HG02885 (cell line): ENCODE data around the gene NPL.

Source experiments
- ATAC-seq: cut with Tn5 transposase; IDR thresholded peaks from one replicate; pipeline ENCODE4 v1.9.1; 2021; ENCODE audit warnings: mild to moderate bottlenecking; ENCODE audit not compliant: unreplicated experiment, poor library complexity

Gene NPL

DNA sequence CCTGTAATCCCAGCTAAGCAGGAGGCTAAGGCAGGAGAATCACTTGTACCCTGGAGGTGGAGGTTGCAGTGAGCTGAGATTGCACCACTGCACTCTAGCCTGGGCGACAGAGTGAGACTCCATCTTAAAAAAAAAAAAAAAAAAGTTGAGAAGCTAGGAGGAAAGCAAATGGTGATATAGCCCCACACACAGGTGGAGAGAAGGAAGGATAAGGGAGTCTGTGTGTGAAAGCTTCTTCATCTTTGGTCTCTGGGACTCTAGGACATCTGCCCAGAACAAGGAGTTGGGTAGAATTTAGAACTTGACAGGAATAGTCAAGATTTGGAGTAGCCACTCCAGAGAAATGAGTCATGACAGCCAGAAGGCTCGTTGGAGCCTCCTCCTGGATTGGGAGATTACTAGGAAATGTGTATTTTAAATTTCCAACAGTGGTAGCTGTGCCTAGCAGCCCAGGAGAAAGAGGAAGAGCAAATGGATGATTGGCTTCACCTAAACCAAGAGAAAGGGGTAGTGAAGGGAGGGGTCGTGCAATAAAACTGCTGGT is 19.9 kb downstream of the NPL start:
- ATAC-seq = no peak

DNA sequence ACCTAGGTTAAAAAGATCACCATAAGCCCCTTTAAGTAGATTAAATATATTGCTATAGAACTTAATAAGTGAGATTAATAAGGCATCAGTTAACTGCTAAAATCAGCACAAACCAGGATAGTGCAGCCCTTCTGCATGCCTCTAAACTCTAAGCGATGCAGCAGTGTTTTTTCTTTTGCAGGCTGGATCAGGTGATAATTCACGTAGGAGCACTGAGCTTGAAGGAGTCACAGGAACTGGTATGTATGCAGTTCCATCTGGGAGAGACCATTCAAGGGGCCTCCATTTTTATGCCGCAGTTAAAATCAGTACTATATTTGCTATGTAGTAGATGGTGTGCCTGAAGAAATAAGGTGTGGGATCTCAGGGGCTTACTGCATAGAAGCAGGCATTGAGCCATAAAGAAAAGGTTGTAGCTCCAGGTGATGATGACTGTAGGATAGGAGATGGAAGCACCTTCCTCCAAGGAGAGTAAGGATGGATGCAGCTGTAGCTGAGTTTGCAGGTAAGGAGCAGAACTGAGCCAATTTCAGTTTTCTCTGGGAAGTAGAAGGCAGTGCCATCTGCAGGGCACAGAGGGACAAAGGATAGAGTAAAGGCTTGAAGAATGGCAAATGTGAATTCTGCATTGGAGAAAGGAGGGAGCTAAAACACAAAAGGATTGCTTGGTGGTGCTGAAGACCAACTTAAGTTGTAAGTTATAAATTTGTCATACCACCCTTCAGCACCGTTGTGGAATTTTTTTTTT is 22.6 kb downstream of the NPL start:
- ATAC-seq = no peak

DNA sequence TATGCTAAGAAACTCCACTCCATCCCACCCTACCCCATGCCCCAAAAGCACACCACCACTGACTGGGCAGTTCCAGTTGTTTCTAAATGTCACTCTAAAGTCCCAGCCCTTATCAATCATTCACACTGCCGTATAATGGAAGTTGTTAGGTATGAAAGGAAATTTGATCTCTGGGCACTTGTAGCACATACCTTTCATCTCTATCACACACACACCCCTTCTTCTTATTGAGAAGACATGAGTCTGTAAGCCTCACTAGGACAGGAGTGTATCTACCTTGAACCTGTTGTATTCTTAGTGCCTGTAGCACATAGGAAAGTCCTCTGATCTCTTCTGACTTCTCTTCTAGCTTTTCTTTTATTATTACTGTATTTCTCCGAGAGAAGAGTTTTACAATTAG is 27.3 kb downstream of the NPL start:
- ATAC-seq = no peak

DNA sequence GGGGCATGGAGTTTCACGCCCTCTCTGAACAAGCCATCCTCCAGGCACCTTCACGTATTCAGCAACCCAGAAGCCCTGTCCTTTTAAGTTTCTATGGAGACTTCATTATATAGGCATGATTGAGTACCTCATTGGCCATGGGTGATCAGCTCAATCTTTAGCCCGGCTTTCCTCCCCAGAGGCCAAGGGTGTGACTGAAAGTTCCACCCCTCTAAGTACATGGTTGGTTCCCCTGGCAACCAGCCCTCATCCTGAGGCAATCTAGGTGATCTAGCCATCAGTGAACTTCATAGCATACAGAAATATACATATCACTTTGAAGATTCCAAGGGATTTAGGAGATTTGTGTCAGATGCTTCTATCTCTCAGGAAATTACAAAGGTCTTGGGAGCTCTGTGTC is 28.2 kb downstream of the NPL start:
- no peak for ATAC-seq

DNA sequence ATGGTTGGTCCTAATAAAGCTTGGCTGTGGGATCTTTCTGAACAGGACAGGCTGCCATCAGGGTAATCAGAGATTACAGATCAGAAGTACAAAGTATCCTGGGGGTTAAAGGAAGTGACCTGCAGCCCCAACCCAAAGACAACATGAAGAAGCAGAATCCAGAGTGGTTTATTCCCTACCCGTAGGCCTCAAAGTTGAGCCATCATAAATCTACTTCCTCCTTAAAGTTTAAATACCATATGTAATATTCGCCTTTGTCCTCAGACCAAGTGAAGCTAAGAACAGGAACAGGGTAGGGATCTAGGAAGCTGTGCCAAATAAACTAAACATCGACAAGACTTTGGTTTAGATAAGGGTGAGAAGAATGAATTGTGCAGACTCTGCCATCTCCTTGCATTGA is 33.6 kb downstream of the NPL start:
- no peak for ATAC-seq

DNA sequence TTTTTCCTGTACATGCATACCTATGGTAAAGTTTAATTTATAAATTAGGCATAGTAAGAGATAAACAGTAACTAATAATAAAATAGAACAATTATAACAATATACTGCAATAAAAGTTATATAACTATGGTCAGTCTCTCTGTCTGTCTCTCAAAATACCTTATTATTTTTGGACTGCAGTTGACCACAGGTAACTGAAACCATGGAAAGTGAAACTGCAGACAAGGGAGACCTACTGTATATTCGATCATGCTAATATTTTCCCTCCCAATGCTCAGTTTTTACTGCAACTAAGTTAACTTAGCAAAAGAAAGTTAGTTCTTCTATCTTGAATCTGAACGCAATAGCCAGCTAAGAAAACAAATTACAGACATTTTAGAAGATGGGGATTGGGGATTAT is 37.3 kb downstream of the NPL start:
- no peak for ATAC-seq

DNA sequence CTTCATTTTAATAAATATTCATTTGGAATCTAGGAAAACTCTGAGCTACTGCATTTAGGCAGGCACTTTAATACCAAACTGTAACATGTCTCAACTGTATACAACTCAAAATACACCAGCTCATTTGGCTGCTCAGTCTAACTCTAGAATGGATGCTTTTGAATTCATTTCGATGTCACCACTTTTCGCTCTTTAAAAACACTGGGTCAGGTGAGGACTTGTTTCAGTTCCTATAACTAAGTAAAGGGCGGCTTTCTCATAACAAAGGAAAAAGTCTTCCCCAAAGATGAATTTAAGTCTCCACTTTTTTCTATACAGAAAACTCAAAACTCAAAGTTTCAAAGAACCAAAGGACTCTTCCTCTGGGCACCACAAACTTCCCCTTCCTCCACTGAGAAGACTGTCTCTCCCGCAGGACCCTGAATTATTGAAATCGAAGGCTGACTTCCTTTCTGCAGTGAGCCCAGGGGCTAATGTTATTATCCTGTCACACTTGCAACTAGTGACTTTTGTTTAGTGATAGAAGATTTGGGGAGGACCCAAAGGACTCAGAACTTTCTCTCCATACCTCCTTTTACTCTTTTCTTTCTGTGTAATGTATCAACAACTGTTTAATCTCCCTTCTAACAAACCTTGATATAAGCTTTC is 39.8 kb downstream of the NPL start:
- ATAC-seq = no peak

DNA sequence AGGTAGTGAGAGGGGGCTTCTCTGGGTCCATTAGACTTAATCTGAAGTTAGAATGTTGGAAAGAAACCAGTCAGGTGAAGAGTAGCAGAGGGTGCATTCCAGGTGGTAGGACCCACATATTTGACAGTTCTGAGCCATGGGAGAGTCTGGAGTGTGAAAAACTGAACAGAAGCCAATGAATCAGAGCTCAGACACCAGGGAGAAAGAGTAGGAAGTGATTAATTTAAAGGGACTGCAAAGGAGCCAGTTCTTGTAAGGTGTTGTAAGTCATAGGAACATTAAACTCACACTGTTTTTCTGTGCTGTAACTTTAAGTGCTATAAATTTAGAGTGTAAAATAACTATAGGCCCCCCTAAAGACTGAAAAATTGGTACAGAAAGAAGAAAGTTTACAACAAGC is 43.7 kb downstream of the NPL start:
- no peak for ATAC-seq

DNA sequence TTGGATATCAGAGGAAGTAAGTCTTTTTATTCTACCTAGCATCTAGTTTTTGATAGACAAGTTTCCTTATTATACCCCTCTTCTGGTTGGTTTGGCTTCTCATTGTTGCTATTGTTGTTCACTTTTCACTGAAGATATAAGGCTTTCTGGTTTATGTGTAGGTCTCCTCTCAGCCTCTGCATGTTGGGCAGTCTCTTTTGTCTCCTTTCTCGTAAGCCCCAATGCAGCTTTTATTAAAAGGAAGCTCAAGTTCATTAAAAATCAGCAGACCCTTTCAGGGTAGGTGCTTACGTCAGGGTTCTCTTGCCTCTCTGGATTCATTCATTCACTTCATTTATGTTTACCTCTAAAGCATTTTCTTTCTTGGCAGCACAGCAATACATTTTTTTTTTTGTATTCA is 44.8 kb downstream of the NPL start:
- ATAC-seq = no peak

DNA sequence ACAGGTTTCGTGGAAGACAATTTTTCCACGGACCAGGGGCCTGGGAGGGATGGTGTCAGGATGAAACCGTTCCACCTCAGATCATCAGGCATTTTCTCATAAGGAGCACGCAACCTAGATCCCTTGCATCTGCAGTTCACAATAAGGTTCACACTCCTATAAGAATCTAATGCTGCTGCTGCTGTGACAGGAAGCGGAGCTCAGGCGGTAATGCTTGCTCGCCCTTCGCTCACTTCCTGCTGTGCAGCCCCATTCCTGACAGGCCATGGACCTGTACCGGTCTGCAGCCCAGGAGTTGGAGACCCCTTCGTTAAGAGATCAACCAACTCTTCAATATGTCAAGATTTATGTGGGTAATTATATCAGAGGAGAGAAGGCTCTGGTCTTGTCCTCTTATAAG is 46.2 kb downstream of the NPL start:
- ATAC-seq = no peak

DNA sequence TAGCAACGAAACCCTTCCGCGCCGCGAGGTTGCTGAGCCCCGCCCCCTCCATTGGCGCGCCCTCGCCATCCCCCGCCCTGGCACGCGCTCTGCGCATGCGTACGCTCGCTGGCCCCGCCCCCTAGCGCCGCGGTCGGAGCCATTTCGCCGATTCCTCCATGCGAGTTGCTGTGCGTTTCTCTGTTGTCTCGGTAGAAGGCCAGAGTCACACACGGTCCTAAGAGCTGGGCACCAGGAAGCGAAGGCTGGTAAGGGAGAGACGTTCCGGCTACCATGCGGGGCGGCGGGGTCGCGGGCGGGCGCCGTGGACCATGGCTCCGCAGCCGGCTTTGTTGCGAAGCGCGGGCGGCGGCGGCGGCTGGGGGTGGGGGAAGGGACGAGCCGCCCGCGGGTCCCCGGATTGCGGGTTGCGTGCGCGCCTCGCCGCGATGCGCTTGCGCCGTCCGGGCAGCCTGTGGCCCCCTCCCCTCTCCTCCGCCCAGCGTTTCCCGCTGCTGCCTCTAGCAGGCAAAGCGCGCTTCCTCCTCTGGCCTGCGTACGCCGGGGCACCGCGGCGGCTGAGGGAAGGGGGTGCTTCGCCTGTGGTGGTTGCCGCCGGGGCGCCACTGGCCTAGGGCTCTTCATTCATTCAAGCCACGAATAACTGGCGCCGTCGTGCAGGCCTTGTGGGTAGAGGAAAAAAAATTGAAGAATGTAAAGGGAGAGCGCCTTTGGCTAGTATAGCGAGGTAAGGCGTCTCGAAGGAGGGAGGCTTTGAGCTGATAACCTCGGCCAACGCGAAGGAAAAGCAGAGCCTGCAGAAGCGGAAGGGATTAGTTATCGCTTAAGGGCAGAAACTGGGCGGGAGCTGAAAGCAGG is 49.9 kb downstream of the NPL start, which contains the start of gene DHX9:
DHX9 (plus strand) TSS at position 139 of the 858 bp plus-strand sequence. CDS start 3,220 bp downstream, outside the sequence.
- ATAC-seq = peak; percentile 74

DNA sequence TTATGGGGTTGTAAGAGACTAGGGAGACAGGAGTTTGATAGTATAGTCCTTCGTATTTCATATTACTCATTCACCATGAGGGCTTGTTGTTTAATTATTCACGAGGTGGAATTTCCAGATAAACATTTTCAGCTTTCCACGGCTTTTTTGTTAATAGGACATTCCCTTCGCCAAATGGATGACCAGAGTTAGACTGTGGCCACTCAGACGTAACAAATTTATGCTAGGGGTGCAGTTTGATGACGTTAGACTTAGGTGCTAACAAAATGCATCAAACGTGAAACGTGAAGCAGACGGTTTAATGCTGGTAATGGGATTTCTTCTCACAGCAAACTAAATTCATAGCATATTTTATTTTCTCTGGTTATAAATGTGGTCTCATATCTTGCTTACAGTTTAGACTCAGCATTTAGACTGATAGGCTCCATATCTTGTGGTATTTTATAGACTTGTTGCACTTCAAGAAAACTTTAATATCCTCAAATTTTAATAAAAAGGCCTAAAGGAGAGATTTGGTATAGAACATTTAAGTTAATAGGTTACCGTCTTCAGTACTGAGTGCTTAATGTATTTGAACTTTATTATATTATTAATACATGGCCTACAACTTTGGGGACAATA is 51.9 kb downstream of the NPL start:
- ATAC-seq = no peak

DNA sequence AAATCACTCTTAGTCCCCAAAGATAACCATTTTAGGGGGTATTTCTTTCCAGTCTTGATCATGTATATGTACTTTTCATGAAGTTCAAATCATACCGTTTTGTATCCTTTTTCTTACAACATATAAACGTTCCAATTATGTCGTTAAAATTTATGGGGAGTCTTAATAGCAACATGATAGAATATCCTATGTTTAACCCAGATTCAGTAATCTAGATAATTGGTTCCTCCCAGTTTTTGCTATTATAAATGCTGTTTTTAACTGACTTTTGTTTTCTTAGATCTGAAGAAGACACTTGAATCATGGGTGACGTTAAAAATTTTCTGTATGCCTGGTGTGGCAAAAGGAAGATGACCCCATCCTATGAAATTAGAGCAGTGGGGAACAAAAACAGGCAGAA is 52.7 kb downstream of the NPL start:
- ATAC-seq = no peak

DNA sequence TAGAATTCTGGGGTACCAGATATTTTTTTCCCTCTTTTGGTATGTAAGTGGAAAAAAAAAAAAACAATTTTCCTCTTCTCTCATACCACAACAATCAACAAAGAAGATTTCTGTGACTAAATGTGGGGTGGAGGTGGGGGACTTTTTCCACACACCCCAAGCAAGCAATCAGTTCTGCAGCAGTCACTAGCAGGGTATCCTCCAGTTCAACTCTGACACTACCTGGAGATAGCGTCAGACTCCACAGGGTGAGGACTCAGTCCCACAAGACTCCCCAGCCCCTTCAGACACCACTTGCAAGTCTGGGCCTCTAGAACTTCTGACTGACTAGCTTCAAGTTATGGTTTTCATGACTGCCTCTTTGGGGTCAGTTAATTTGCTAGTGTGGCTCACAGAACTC is 55.8 kb downstream of the NPL start:
- no peak for ATAC-seq

DNA sequence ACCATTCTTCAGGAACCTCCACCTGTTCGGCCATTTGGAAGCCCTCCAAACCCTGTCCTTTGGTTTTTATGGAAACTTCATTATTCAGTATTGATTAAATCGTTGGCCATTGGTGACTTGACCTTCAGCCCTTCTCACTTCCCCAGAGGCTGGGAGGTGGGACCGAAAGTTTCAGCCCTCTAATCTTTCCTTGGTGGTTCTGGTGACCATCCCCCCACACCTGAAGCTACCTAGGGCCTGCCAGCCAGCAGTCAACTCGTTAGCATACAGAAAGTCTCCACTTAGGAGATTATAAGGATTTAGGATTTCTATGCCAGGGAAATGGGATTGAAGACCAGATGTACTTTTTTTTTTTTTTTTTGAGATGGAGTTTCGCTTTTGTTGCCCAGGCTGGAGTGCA is 56.3 kb downstream of the NPL start:
- no peak for ATAC-seq

DNA sequence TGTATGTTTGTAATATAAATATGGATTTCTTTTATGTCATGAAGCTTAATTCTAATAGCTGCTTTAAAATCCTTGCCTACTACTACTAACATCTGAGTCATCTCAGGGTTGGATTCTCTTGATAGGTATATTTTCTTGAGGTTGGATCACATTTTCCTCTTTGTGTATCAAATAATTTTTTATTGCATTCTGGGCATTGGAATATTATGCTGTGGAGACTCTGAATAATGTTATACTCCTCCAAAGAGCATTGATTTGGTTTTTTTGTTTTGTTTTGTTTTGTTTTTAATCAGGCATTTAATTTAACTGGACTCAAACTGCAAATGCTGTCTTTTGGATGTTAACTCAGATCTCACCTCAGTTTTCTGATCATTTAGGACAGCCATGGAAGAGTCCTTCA is 57.5 kb downstream of the NPL start:
- ATAC-seq = no peak

DNA sequence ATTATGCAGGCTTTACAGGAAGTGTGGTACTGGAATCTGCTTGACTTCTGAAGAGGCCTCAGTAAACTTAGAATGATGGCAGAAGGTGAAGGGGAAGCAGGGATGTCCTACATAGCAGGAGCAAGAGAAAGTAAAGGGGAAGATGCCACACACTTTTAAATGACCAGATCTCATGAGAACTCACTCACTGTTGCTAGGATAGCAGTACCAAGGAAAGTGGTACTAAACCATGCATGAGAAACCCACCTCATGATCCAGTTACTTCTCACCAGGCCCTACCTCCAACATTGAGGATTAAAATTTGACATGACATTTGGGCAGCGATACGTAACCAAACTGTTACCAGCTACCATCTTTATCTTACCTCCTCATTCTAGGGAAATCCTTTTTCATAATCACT is 59.2 kb downstream of the NPL start:
- no peak for ATAC-seq

DNA sequence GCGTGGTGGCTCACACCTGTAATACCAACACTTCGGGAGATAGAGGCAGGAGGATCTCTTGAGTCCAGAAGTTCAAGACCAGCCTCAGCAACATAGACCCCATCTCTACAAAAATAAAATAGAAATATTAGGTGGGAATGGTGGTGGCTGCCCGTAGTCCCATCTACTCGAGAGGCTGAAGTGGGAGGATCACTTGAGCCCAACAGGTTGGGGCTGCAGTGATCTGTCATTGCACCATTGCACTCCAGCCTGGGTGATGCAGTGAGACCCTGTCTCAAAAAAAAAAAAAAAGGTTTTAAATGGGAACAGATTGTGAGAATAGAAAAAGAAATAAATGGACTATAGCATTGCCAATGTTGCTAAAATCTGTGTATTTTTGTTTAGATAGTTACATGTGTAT is 60.7 kb downstream of the NPL start:
- no peak for ATAC-seq

DNA sequence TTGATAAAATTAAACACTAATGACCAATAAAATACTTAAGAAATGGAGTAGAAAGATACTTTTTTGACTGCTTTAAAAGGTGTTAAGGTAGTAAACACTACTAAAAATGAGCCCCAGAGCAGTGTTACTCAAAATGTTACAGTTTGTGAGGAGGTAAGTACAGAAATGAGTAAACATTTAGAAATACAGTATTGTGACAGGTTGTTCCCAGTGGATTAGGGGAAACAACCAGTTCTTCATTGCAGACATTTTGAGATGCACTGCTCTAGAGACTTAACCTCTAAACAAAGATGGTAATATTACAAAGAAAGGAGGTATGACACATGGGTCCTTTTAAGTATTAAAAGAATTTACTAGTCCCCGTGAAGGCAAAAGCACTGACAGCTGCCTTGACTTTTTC is 62.3 kb downstream of the NPL start:
- no peak for ATAC-seq

DNA sequence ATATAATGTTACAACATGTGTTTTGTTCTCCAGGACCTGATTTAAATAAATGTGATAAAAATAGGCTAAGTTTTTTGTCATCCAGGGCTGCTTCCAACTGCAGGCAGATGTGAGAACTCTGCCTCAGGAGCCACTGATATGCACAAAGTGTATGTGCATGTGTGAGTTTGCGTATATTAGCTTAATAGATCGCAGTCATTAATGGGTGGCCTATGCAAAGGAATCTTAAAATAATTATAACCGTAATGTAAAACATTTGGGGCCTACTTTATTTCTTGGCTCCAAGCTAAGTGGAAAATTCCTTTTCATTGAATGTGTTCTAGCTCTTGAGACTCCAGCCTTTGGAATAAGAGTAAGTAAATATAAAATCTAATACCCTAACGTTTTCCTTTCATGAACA is 66.3 kb downstream of the NPL start:
- no peak for ATAC-seq

DNA sequence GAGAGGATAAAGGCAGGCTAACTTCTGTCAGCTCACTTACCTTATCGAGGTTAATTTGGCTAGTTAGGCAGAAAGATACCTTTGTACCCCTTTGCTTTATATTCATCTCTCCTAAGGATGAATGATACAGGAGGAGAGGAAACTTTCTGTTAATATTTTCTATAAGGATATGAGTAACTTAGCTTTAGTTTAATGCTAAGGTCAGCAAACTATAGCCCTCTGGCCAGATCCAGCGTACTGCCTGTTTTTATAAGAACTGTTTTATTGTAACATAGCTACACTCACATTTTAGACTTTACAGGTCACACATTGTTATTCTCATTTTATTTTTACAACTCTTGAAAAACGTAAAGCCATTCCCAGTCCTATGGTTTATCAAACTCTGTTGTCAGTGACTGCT is 67.6 kb downstream of the NPL start:
- ATAC-seq = no peak
